ENCODE data around the gene WFIKKN2. TPM values are rescaled to one million over a fixed set of nuclear protein-coding genes. Genes with fewer than 3 reads are reported as not detected.

The WFIKKN2 gene
- total RNA-seq, 1 experiment from 2014 or later = not detected

DNA sequence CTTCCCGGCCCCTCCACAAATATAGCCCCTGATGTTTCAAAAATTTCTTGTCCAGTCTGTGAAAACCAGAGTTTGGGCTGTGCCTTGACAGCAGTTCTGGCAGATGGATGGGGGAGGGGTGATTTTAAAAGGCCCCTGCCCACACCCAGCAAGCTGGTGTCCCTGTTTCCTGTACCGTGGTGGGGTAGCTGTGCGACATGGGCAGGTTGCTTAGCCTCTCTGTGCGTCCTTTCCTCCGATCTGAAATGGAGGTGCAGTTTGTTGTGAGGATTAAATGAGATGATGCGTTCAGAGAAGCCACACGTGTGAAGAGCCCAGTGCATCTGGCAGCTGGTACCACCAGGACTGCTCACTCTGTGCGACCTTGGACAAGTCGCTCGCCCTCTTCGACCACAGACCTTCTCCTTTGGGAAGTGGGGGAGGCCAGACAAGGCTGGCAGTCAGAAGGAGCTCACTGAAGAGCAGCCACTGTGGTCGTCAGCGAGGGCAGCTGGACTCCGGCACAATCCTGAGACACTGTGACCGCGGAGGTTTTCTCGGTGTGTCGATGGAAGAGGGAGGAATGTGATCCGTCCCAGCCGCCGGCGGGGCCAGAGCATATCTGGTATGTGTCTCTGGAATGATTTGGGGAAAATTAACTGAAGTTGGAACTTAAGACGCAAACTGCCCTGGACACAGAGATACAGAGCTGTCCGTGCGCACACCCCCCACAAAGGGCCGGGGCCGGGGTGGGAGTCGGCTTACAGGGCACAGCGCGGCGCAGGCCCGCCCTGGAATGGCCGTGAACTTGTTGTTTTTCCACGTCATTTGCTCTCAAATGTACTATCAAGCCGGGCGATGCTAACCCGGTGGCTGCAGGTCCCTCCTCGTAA lies 721 bp upstream of the WFIKKN2 start:
- DNase-seq (ENCODE audit: low spot score) = no peak

GRCh38 chr17:50836826-50837225 lies 1.4 kb downstream of the WFIKKN2 start:
- no peak for DNase-seq (ENCODE audit: low spot score)

DNA sequence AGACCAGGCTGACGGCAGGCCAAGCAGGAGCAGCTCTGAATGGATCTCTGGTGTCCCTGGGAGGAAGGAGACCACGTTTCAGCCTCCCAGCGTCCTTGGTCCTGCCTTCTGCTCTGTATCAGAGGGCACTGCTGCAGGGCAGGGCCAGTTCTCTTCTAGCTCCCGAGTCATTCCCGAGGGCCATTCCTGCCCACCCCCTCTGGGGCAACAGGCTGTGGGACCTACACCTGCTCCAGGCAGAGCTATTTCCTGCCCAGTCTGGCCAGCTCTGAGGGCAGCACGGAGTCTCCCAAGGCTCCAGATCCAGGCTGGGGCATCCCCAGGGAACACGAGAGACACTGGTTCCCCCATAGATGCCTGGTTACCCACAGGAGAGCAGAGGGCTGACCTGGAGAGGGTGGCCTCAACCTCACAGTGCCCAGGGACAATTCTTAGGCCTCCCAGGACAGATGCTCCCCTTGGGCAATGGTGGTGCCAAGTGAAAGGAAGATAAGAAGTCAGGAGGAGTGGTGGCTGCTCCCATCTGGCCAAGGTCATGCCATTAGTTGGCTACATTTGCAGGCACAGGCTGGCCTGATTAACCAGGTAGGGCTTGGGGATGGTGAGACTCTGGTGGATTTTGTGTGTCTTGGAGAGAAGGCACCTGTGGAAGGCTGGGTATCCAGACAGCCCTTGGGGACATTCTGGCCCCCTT lies 2.0 kb downstream of the WFIKKN2 start:
- DNase-seq (ENCODE audit: low spot score) = no peak

DNA sequence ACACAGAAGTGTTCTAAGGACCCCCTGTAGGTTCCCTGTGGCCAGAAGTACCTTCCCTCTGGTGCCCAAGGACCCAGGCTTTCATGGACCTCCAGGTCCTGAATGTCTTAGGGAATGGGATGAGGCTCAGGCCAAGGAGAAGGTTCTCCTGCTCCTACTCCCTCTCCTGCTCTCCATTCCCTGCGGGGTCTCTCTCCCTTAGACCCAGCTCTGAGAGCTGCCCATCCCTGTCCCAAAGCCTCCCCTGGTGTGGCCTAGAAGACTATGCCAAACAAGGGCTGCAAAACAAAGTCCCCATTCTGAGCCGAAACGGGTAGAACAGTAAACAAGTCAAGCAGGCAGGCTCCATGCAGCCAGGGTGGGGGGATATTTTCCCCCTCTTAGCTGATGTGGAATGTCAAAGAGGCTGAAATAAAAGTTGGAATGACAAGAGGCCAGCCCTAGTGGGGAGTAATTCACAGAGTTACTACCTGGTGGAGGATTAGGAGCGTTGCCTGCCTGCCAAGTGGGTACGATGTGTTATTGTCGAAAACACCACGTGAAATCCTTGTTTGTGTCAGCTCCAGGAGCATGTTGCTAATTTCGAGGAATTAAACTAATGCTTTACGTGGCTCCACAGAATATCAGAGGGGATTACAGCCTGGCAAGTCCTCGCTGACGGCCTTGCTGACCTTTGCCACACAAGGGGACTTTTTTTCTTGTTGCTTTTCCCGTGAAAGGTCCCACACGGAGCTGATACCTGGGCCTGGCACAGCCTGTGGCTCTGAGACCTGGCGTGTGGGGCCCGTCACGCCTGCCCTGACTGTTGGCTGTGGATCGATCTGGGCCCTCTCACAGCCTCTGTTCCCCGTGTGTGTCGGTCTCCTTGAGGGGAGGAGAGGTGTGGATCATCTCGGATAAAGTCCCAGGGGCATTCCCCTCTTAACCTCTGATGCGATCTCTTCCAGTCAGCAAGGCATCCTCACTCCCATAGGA lies 2.9 kb downstream of the WFIKKN2 start:
- no peak for DNase-seq (ENCODE audit: low spot score)

- DNase-seq (ENCODE audit: low spot score) = no peak
Measured at GRCh38 chr17:50839591-50840310, 4.4 kb downstream of the WFIKKN2 start.

DNA sequence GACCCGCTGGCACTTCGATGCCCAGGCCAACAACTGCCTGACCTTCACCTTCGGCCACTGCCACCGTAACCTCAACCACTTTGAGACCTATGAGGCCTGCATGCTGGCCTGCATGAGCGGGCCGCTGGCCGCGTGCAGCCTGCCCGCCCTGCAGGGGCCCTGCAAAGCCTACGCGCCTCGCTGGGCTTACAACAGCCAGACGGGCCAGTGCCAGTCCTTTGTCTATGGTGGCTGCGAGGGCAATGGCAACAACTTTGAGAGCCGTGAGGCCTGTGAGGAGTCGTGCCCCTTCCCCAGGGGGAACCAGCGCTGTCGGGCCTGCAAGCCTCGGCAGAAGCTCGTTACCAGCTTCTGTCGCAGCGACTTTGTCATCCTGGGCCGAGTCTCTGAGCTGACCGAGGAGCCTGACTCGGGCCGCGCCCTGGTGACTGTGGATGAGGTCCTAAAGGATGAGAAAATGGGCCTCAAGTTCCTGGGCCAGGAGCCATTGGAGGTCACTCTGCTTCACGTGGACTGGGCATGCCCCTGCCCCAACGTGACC lies 5.0 kb downstream of the WFIKKN2 start:
- no peak for DNase-seq (ENCODE audit: low spot score)

DNA sequence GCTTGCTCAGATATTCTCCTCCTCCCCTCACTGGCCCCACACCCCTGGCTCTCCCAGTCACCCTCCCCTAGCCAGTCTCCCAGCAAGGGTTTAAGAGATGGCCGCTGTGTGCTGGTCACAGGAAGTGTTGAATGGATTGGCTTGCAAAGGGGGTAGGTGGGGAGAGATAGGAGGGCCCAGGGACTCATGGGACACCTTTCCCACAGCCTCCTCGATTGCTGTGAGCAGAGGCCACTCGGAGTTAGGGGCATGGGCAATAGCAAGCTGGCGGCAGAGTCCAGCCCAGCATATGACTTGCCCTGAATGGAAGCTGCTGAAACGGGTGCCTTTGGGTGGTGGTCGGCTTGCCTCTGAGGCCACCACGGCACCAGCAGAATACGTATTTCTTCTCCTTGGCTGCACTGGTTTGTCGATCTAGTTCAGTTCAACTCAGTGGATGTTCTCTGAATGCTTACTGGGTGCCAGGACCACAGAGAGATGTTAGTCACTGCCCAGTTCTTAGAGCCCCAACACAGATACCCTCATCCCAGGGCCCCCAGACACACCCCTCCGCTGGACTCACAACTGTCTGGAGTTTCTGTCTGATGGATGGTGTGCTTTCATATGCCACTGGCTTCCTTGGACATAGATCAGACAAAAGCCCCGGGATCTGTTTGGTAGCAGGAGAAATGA lies 6.0 kb downstream of the WFIKKN2 start:
- DNase-seq (ENCODE audit: low spot score) = no peak

GRCh38 chr17:50841949-50842354 lies 6.6 kb downstream of the WFIKKN2 start:
- DNase-seq (ENCODE audit: low spot score) = peak; percentile 78

- DNase-seq (ENCODE audit: low spot score) = no peak
Measured at GRCh38 chr17:50842506-50843149, 7.2 kb downstream of the WFIKKN2 start.

GRCh38 chr17:50843150-50843905 lies 7.9 kb downstream of the WFIKKN2 start:
- DNase-seq (ENCODE audit: low spot score) = no peak

GRCh38 chr17:50844117-50844700 lies 8.8 kb downstream of the WFIKKN2 start:
- no peak for DNase-seq (ENCODE audit: low spot score)

DNA sequence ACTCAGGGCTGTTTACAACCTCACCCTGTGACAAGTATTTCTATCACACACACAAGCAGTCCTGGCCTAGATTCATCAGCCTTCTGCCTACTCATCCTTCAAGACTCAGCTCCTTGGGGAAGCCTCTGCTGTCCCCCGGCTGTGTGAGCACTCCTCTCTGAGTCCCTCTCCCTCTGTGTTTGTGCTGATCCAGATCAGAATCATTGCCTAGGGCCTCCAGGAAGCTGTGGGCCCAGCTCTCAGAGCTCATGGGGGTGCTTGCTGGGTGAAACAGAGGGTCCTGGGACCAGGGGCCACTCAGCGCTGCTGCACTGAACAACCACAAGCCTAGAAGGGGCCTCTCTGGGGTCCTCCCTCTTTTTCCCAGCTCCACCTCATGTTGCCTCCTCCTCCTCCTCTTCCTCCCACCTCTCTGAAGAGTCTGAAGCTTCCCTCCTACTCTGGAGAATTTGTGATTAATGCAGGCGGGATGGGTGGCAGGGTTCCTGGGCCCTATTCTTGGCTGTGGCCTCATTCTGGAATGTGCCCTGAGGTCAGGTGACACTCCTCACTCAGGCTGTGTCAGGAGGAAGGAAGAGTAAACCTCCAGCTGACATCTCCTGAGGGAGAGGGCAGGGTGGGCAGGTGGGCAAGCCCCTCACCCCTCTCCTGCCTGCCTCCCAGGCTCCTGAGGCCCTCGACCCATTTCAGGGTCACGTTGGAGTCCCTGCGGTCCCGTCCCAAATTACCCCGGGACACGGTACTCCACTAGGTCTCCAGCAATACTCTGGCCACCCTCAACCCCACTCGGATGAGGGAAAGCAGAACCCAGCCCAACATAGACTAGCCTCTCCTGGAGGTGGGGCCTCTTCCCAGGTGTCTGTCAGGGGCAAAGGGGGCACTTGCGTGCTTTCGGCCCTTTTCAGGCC lies 10.1 kb downstream of the WFIKKN2 start:
- peak; percentile 69 for DNase-seq (ENCODE audit: low spot score)

- no peak for DNase-seq (ENCODE audit: low spot score)
Measured at GRCh38 chr17:50847566-50847965, 12.2 kb downstream of the WFIKKN2 start.

GRCh38 chr17:50848039-50848438 lies 12.7 kb downstream of the WFIKKN2 start:
- DNase-seq (ENCODE audit: low spot score) = no peak

- no peak for DNase-seq (ENCODE audit: low spot score)
Measured at GRCh38 chr17:50848711-50849110, 13.3 kb downstream of the WFIKKN2 start.

GRCh38 chr17:50850640-50851039 lies 15.3 kb downstream of the WFIKKN2 start:
- no peak for DNase-seq (ENCODE audit: low spot score)

DNA sequence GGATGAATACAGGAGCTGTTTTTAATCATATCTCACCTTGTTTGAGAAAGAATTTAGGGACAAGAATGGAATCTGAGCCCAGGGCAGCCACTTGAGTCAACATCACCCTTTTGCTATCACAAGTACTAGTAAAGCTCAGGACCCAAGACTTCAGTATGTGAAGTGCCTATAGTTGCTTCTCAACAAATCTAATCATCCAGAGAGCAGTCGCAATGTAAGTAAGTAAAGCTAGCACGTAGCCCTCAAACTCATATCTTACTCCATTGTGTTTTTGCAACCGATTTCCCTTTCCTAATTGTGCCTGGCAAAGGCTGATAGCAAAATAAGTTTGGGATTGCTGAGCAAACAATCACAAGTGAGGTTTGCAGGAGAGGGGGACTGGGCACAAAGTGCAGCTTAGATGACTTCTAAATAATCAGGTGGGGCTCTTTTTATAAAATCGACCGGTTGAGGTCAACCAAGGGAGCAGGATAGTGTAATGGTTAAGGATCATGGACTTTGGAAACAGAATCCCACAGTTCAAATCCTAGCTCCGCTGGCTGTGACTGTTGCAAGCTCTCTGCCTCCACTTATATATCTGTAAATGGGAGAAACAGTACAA lies 17.7 kb downstream of the WFIKKN2 start:
- no peak for DNase-seq (ENCODE audit: low spot score)
